Mesodermal cell (in vitro differentiated cells): ENCODE measurements around the gene ARHGAP15.

Source experiments
- H3K27ac ChIP-seq: 2 replicates; pipeline ENCODE4 v1.7.0; 2013; ENCODE audit warnings: mild to moderate bottlenecking, low read depth, low read length, moderate library complexity; ENCODE audit not compliant: severe bottlenecking
- H3K36me3 ChIP-seq: 2 replicates; pipeline ENCODE4 v1.7.1; 2013; ENCODE audit warnings: mild to moderate bottlenecking, low read length, moderate library complexity; ENCODE audit not compliant: control insufficient read depth, insufficient read depth
- H3K4me1 ChIP-seq: one replicate; pipeline ENCODE4 v1.7.1; 2013; ENCODE audit warnings: mild to moderate bottlenecking, low read length; ENCODE audit not compliant: insufficient read depth, control insufficient read depth, poor library complexity, severe bottlenecking
- H3K4me3 ChIP-seq: 2 replicates; pipeline ENCODE4 v1.7.0; 2013; ENCODE audit warnings: low read length, control low read depth, mild to moderate bottlenecking; ENCODE audit not compliant: insufficient read depth, poor library complexity, severe bottlenecking; ENCODE audit errors: extremely low read depth
- H3K9me3 ChIP-seq: 2 replicates; pipeline ENCODE4 v1.7.1; 2013; ENCODE audit warnings: mild to moderate bottlenecking, low read length, moderate library complexity; ENCODE audit not compliant: control insufficient read depth
- WGBS, 2 experiments: methylation state at CpG; one replicate each; pipeline ENCODE4 v1.1.5; 2013; ENCODE audit warnings: missing lambda C conversion rate in 2 of 2; ENCODE audit not compliant: insufficient coverage in 2 of 2; 5-methylcytosine and 5-hydroxymethylcytosine counted together

ARHGAP15 gene

GRCh38 chr2:143297182-143297581 lies 168.0 kb downstream of the ARHGAP15 start:
- H3K4me3 ChIP-seq, result no peak overlapping the region
- H3K36me3 ChIP-seq, result no peaks in the 10 kb centered on the region

GRCh38 chr2:143300536-143300935 lies 171.3 kb downstream of the ARHGAP15 start:
- Histone ChIP-seq H3K4me3 (no peak overlapping the region), H3K36me3 (no peaks in the 10 kb centered on the region), H3K4me1 (no peaks in the 10 kb centered on the region), H3K27ac (no peak overlapping the region), H3K9me3 (no peaks in the 10 kb centered on the region)

More at GRCh38 chr2:143297182-143297581, 168.0 kb downstream of the ARHGAP15 start:
- no peaks in the 10 kb centered on the region for H3K9me3 ChIP-seq
- no peaks in the 10 kb centered on the region for H3K4me1 ChIP-seq
- H3K27ac ChIP-seq, result no peak overlapping the region

DNA sequence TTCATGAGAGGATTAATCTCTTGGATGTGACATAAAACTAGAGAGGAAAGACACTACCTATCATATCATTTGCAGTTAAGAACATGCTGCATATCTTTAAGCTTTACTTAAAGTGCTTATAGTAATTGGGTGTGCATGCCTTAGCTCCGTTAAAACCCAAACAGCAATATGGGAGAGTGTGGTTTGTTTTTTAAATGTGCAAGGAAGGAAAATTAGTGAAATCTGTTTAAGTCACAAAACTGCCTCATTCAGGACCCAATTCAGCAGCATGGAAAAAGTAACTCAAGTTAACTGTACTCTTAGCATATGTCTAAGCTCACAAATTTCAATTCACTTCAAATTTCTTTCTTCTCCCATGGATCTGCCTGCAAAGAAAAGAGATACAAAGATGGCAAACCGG lies 182.2 kb downstream of the ARHGAP15 start:
- Histone ChIP-seq H3K9me3 (no peaks in the 10 kb centered on the region), H3K36me3 (no peaks in the 10 kb centered on the region), H3K27ac (no peak overlapping the region), H3K4me1 (no peaks in the 10 kb centered on the region), H3K4me3 (no peak overlapping the region)
- WGBS, 2 experiments, result 100% methylated on average over 1 of the region's 2 CpGs

DNA sequence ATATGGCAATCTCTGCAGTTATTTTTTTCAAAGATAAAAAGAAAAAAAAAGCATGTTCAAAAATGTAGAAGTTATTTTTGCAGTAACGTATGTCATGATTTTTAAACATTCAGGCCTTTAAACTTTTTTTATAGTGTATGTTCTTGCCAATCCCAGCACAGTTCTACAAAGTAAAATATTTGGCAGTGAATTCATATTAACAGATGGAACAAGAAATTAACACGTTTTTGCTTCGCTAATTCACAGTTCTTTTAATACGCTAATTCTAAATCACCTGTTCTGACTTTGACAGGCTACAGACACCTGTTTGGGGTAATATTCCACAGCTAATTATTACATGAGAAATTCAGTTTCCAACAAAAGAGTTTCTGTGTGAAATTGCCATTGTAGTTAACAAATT lies 183.2 kb downstream of the ARHGAP15 start:
- H3K4me1 ChIP-seq, result no peaks in the 10 kb centered on the region
- no peak overlapping the region for H3K27ac ChIP-seq
- no peak overlapping the region for H3K4me3 ChIP-seq
- WGBS, 2 experiments, result 78% methylated on average over 3 of the region's 4 CpGs; no CpG with 5 or more reads in 1 of the 2 experiments
- no peaks in the 10 kb centered on the region for H3K9me3 ChIP-seq
- H3K36me3 ChIP-seq, result no peaks in the 10 kb centered on the region

DNA sequence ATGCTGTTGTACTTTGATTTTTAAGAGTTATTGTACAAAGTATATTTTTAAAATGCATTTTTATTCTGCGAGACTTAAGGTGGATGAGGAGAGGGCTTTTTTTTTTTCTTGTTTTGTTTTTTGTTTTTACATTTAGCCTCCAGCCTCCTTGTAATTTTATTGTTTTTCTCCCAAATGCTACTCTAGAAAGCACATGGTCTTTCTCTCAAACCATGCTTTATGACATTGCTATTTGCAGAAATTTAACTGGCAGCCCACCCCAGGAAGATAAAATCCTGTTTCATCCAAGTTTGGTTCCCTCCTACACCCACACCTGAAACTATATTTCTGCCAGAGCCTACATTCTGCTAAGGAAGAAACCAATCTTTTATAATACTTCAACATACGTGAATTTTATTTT lies 184.6 kb downstream of the ARHGAP15 start:
- H3K27ac ChIP-seq, result no peak overlapping the region
- no CpG with 5 or more reads among the region's 2 CpGs for WGBS, 2 experiments
- no peaks in the 10 kb centered on the region for H3K9me3 ChIP-seq
- H3K36me3 ChIP-seq, result no peaks in the 10 kb centered on the region
- no peak overlapping the region for H3K4me3 ChIP-seq
- H3K4me1 ChIP-seq, result no peaks in the 10 kb centered on the region

DNA sequence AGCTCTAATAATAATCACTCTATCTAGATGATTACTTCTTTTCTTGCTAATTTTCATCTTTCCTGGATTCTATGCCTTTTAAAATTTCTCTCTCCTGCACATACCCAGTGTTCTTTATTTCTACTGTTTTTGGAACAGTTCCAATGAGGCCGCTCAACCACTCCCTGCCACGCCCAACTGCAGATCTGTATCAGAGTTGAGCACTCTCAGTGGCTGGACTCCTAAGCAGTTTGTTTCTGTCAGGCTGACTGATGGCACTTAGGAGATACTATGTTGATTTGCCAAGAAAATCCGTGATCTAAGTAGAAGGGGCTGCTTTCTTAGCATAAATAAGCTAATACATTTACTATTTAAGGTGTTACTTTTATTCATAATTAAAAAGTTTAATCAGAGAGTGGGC lies 192.8 kb downstream of the ARHGAP15 start:
- Histone ChIP-seq H3K4me3 (no peak overlapping the region), H3K36me3 (no peaks in the 10 kb centered on the region), H3K9me3 (no peaks in the 10 kb centered on the region), H3K4me1 (no peaks in the 10 kb centered on the region), H3K27ac (no peak overlapping the region)
- WGBS, 2 experiments, result 100% methylated on average over 2 of the region's 3 CpGs

GRCh38 chr2:143329288-143329687 lies 200.1 kb downstream of the ARHGAP15 start:
- Histone ChIP-seq H3K36me3 (no peaks in the 10 kb centered on the region), H3K27ac (no peak overlapping the region), H3K4me3 (no peak overlapping the region), H3K9me3 (no peaks in the 10 kb centered on the region), H3K4me1 (no peaks in the 10 kb centered on the region)
- 89% methylated on average over 1 of the region's 2 CpGs; no CpG with 5 or more reads in 1 of the 2 experiments for WGBS, 2 experiments

GRCh38 chr2:143333168-143333791 lies 204.1 kb downstream of the ARHGAP15 start:
- Histone ChIP-seq H3K36me3 (no peaks in the 10 kb centered on the region), H3K9me3 (no peaks in the 10 kb centered on the region), H3K4me1 (no peaks in the 10 kb centered on the region), H3K4me3 (no peak overlapping the region), H3K27ac (no peak overlapping the region)
- 88 to 89% methylated on average over 7 to 8 of the region's 9 CpGs for WGBS, 2 experiments

DNA sequence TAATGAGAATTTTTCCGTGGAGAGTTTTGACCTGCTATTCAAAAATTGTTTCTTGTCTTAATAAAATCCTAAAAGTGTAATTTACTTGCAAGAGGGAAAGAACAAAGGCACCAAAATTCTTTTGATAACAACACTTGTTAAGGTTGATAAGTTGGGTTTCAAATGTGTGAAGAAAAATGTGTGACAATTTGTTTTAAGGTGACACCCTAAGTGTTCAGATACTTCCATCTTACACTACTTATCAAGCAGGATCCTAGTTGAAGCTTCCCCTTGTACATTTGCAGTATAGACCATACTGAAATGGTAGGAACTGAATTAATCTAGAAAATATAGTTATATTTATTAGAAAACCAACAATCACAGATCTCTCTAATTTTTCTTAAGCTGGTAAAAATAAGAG lies 204.6 kb downstream of the ARHGAP15 start:
- Histone ChIP-seq H3K27ac (no peak overlapping the region), H3K9me3 (no peaks in the 10 kb centered on the region), H3K4me3 (no peak overlapping the region), H3K4me1 (no peaks in the 10 kb centered on the region), H3K36me3 (no peaks in the 10 kb centered on the region)
- 100% methylated on average over 1 of the region's 1 CpG; no CpG with 5 or more reads in 1 of the 2 experiments for WGBS, 2 experiments

- WGBS, 2 experiments, result 90 to 100% methylated on average over 1 to 4 of the region's 4 CpGs
- Histone ChIP-seq H3K36me3 (no peaks in the 10 kb centered on the region), H3K4me3 (no peak overlapping the region), H3K4me1 (no peaks in the 10 kb centered on the region), H3K9me3 (no peaks in the 10 kb centered on the region), H3K27ac (no peak overlapping the region)
Observed at GRCh38 chr2:143334837-143335236, 205.6 kb downstream of the ARHGAP15 start.

DNA sequence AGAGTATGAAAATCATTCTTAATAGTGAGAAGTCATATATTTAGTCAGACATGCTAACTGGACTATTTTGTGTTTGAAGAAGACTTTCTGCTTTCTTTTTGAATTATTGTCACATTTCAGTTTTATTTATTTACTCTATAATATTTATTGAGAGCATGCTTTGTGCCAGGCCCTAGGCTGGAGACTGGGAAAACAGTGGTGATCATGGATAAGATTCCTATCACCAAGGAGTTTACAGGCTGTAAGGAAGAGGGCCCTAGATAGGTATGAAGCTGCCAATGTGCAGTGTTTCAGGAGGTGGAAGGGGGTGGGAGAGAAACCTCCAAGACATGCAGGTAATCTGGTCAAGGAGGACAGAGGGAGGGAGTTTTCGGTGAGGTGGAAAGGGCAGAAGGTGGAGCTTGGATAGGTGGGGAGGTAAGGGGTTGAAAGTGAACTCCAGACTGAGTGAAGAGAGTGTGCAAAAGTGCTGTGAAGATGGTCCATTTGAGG lies 207.5 kb downstream of the ARHGAP15 start:
- Histone ChIP-seq H3K4me3 (no peak overlapping the region), H3K4me1 (no peaks in the 10 kb centered on the region), H3K36me3 (no peaks in the 10 kb centered on the region), H3K27ac (no peak overlapping the region), H3K9me3 (no peaks in the 10 kb centered on the region)
- WGBS, 2 experiments, result 84 to 90% methylated on average over 1 of the region's 1 CpG
